ENCODE data around the gene STK25.

STK25 gene

GRCh38 chr2:241547781-241548450, 39.5 kb upstream of the STK25 start:
- no peak for DNase-seq

GRCh38 chr2:241546771-241547498, 38.6 kb upstream of the STK25 start:
- no peaks in the 10 kb centered on the region for H3K27me3 ChIP-seq (ENCODE audit: insufficient read depth, low read depth, severe bottlenecking)
- H3K36me3 ChIP-seq = no peaks in the 10 kb centered on the region
- H3K4me3 ChIP-seq (ENCODE audit: low read depth, low read length) = no peak overlapping the region
- H3K27ac ChIP-seq = peak overlapping the region; percentile 50
- H3K9me3 ChIP-seq (ENCODE audit: severe bottlenecking) = no peaks in the 10 kb centered on the region
- TF ChIP-seq CTCF (IDR thresholded peaks at IDR 0.05; ENCODE audit: low read depth, low read length) = no peak
- peak; percentile 44 for DNase-seq

More at GRCh38 chr2:241547781-241548450, 39.5 kb upstream of the STK25 start:
- H3K4me3 ChIP-seq (ENCODE audit: low read depth, low read length) = no peak overlapping the region
- no peaks in the 10 kb centered on the region for H3K27me3 ChIP-seq (ENCODE audit: insufficient read depth, low read depth, severe bottlenecking)
- H3K36me3 ChIP-seq = no peaks in the 10 kb centered on the region
- TF ChIP-seq CTCF (IDR thresholded peaks at IDR 0.05; ENCODE audit: low read depth, low read length) = no peak
- no peaks in the 10 kb centered on the region for H3K9me3 ChIP-seq (ENCODE audit: severe bottlenecking)
- no peak overlapping the region for H3K27ac ChIP-seq

GRCh38 chr2:241545523-241546473, 37.4 kb upstream of the STK25 start:
- DNase-seq = no peak
- Histone ChIP-seq H3K4me3 (ENCODE audit: low read depth, low read length) (no peak overlapping the region), H3K27me3 (ENCODE audit: insufficient read depth, low read depth, severe bottlenecking) (no peaks in the 10 kb centered on the region), H3K27ac (no peak overlapping the region), H3K36me3 (no peaks in the 10 kb centered on the region), H3K9me3 (ENCODE audit: severe bottlenecking) (no peaks in the 10 kb centered on the region)
- no peak for TF ChIP-seq CTCF (IDR thresholded peaks at IDR 0.05; ENCODE audit: low read depth, low read length)

GRCh38 chr2:241545106-241545505, 36.7 kb upstream of the STK25 start:
- Histone ChIP-seq H3K4me3 (ENCODE audit: low read depth, low read length) (no peak overlapping the region), H3K27me3 (ENCODE audit: insufficient read depth, low read depth, severe bottlenecking) (no peaks in the 10 kb centered on the region), H3K27ac (no peak overlapping the region), H3K36me3 (no peaks in the 10 kb centered on the region), H3K9me3 (ENCODE audit: severe bottlenecking) (no peaks in the 10 kb centered on the region)
- TF ChIP-seq CTCF (IDR thresholded peaks at IDR 0.05; ENCODE audit: low read depth, low read length) = no peak
- no peak for DNase-seq

GRCh38 chr2:241542278-241542605, 33.9 kb upstream of the STK25 start:
- Histone ChIP-seq H3K27ac (no peak overlapping the region), H3K36me3 (no peaks in the 10 kb centered on the region), H3K4me3 (ENCODE audit: low read depth, low read length) (no peak overlapping the region), H3K9me3 (ENCODE audit: severe bottlenecking) (no peaks in the 10 kb centered on the region), H3K27me3 (ENCODE audit: insufficient read depth, low read depth, severe bottlenecking) (no peaks in the 10 kb centered on the region)
- TF ChIP-seq CTCF (IDR thresholded peaks at IDR 0.05; ENCODE audit: low read depth, low read length) = no peak
- DNase-seq = no peak
